Caco-2 (cell line): ENCODE data around the gene LGALS7B. TPM values are rescaled to one million over a fixed set of nuclear protein-coding genes. Genes with fewer than 3 reads are reported as not detected.
"Not testable (repeated sequence)": the region's sequence is repeated elsewhere in the genome, so short reads cannot be mapped to it uniquely, and the experiment has no call there.

ENCODE experiments used
- BruUV-seq: library from RNA; stranded (reverse); fragments of 400-500 nt; replicated peaks from 2 replicates; lab custom pipeline; 2021; lab: Mats Ljungman, UMichigan
- CTCF ChIA-PET: fragments of 300-600 bp; sonication (Branson Sonifier 250); formaldehyde crosslinking; loops from one replicate; lab custom pipeline; 2022; ENCODE audit warnings: antibody characterized with exemption; lab: Charles Lee
- POLR2A ChIA-PET: fragments of 300-600 bp; sonication (Branson Sonifier 250); formaldehyde crosslinking; loops from one replicate; lab custom pipeline; 2022; ENCODE audit warnings: antibody characterized with exemption; lab: Charles Lee
- DNase-seq, 2 experiments: peaks; one replicate each; pipeline versions ENCODE4 v3.0.0 to v3.0.0-alpha.2; 2020 to 2022
- H3K27me3 ChIP-seq: replicated peaks from 2 replicates; pipeline ENCODE4 v1.6.0; 2011; ENCODE audit warnings: low read length; ENCODE audit not compliant: control insufficient read depth, insufficient read depth
- H3K36me3 ChIP-seq: 2 replicates; pipeline ENCODE4 v1.5.1; 2011; ENCODE audit warnings: low read length; ENCODE audit not compliant: control insufficient read depth, insufficient read depth
- H3K4me1 ChIP-seq: fragments of 250-450 bp; sonication (Bioruptor Pico); 2 replicates; pipeline ENCODE4 v1.5.1; 2020; ENCODE audit warnings: mild to moderate bottlenecking
- H3K4me3 ChIP-seq: 2 replicates; pipeline ENCODE4 v1.5.1; 2011; ENCODE audit warnings: low read depth, mild to moderate bottlenecking, control low read depth, low read length
- H3K9me3 ChIP-seq: fragments of 250-450 bp; sonication (Bioruptor Pico); 2 replicates; pipeline ENCODE4 v1.5.1; 2020; ENCODE audit warnings: mild to moderate bottlenecking, moderate library complexity
- H3K27ac Mint-ChIP-seq: one replicate; pipeline ENCODE4 v1.8.0; 2022; ENCODE audit warnings: mixed read lengths; ENCODE audit not compliant: unreplicated experiment
- H3K27me3 Mint-ChIP-seq: one replicate; pipeline ENCODE4 v1.8.0; 2022; ENCODE audit warnings: mixed read lengths; ENCODE audit not compliant: insufficient read depth, unreplicated experiment
- H3K36me3 Mint-ChIP-seq: one replicate; pipeline ENCODE4 v1.8.0; 2022; ENCODE audit warnings: mild to moderate bottlenecking, mixed read lengths; ENCODE audit not compliant: insufficient read depth, unreplicated experiment
- H3K4me1 Mint-ChIP-seq: one replicate; pipeline ENCODE4 v1.8.0; 2022; ENCODE audit warnings: low read depth, mixed read lengths; ENCODE audit not compliant: unreplicated experiment
- H3K4me3 Mint-ChIP-seq: one replicate; pipeline ENCODE4 v1.8.0; 2022; ENCODE audit warnings: mild to moderate bottlenecking, moderate library complexity, mixed read lengths; ENCODE audit not compliant: unreplicated experiment
- H3K9me3 Mint-ChIP-seq: one replicate; pipeline ENCODE4 v1.8.0; 2022; ENCODE audit warnings: mixed read lengths; ENCODE audit not compliant: unreplicated experiment
- intact Hi-C: fragments of 100-400 bp; cut with micrococcal nuclease; formaldehyde crosslinking; loops from one replicate; pipeline ENCODE4 v1.10.0; 2022; ENCODE audit not compliant: unreplicated experiment
- total RNA-seq: library from RNA; stranded (reverse); gene quantifications from 2 replicates; pipeline ENCODE4 v1.2.3, GENCODE V29; 2022
- TF ChIP-seq, protein P1 (sequence below), 2 experiments: fragments of 200-600 bp in 1 of 2; IDR thresholded peaks; 1 replicate in 1 of 2; 2 replicates in 1 of 2; pipeline versions ENCODE4 v1.5.1 to v1.8.0; 2011 to 2022; ENCODE audit warnings: antibody characterized with exemption in 1 of 2, control low read depth in 1 of 2, inconsistent platforms in 1 of 2, low read depth in 1 of 2, low read length in 1 of 2, mild to moderate bottlenecking in 1 of 2, moderate library complexity in 1 of 2; ENCODE audit not compliant: insufficient read depth in 1 of 2, severe bottlenecking in 1 of 2, unreplicated experiment in 1 of 2

Gene LGALS7B
- total RNA-seq, 1 experiment from 2014 or later: not detected

DNA sequence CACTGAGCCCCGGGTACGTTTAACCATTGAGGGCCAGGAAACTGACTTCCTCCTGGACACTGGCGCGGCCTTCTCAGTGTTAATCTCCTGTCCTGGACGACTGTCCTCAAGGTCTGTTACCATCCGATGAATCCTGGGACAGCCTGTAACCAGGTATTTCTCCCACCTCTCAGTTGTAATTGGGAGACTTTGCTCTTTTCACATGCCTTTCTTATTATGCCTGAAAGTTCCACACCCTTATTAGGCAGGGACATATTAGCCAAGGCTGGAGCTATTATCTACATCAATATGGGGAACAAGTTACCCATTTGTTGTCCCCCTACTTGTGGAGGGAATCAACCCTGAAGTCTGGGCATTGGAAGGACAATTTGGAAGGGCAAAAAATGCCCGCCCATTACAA is 36.9 kb downstream of the LGALS7B start:
- peaks cover 34% of the 10 kb centered on the region for H3K4me1 ChIP-seq
- peaks cover 20% of the 10 kb centered on the region for H3K4me1 Mint-ChIP-seq
- BruUV-seq, H3K27me3 ChIP-seq, intact Hi-C loops, H3K9me3 Mint-ChIP-seq, H3K27me3 Mint-ChIP-seq, H3K9me3 ChIP-seq, H3K36me3 ChIP-seq, H3K27ac Mint-ChIP-seq, CTCF ChIA-PET, DNase-seq: not testable (repeated sequence)
- H3K36me3 Mint-ChIP-seq: peaks cover 84% of the 10 kb centered on the region
- H3K4me3 ChIP-seq: peak overlapping the region; percentile 7; the same call in 1 of the 2 replicates
- peak overlapping the region; percentile 33 for H3K4me3 Mint-ChIP-seq
- POLR2A ChIA-PET: interaction anchor here (0.6 kb wide), 1 partner anchor 23 kb away, joined by 3 read pairs; no protein-coding TSS in a partner anchor

DNA sequence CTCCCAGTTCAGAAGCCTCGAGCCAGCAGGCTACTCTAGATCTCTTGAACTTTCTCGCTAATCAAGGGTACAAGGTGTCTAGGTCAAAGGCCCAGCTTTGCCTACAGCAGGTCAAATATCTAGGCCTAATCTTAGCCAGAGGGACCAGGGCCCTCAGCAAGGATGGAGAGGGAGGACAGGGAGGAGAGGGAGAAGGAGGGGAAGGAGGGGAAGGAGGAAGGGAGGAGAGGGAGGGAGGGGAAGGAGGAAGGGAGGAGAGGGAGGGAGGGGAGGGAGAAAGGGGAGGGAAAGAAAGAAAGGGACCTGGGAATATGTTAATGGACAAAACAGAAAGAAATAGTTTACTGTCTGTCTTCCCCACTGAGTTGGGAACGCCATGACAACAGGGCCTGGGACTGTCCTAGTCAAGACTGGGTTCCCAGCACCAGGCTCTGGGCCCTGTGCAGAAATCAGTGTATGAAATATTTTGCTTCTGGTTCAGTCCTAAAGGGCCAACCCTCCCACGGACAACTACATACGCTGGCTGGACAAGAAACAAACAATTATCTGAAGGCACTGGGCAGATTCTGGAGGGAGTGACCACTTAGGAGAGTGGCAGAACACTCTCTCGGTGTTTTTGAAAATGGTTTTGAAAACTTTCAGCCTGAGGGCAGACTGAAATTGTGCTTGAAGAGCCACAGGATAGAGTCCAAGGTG is 38.0 kb downstream of the LGALS7B start:
- Mint-ChIP-seq H3K36me3 (peaks cover 87% of the 10 kb centered on the region), H3K4me3 (no peak overlapping the region), H3K4me1 (peaks cover 19% of the 10 kb centered on the region), H3K27me3 (no peaks in the 10 kb centered on the region), H3K9me3 (no peaks in the 10 kb centered on the region), H3K27ac (no peak overlapping the region)
- Histone ChIP-seq H3K4me3 (no peak overlapping the region), H3K9me3 (no peaks in the 10 kb centered on the region), H3K27me3 (no peaks in the 10 kb centered on the region), H3K36me3 (no peaks in the 10 kb centered on the region; the same call in none of the 2 replicates), H3K4me1 (peaks cover 26% of the 10 kb centered on the region; the same call in 1 of the 2 replicates)
- ChIA-PET POLR2A (interaction anchor here (0.6 kb wide), 1 partner anchor 22 kb away, joined by 3 read pairs; no protein-coding TSS in a partner anchor), CTCF (no interaction called here)
- DNase-seq: no peak
- intact Hi-C loops: no loop called here
- no TSS peak for BruUV-seq
- TF ChIP-seq, protein P1, sequence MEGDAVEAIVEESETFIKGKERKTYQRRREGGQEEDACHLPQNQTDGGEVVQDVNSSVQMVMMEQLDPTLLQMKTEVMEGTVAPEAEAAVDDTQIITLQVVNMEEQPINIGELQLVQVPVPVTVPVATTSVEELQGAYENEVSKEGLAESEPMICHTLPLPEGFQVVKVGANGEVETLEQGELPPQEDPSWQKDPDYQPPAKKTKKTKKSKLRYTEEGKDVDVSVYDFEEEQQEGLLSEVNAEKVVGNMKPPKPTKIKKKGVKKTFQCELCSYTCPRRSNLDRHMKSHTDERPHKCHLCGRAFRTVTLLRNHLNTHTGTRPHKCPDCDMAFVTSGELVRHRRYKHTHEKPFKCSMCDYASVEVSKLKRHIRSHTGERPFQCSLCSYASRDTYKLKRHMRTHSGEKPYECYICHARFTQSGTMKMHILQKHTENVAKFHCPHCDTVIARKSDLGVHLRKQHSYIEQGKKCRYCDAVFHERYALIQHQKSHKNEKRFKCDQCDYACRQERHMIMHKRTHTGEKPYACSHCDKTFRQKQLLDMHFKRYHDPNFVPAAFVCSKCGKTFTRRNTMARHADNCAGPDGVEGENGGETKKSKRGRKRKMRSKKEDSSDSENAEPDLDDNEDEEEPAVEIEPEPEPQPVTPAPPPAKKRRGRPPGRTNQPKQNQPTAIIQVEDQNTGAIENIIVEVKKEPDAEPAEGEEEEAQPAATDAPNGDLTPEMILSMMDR (IDR thresholded peaks at IDR 0.05; ENCODE audit: insufficient read depth in 1 of 2, low read depth in 1 of 2, low read length in 1 of 2, severe bottlenecking in 1 of 2, unreplicated experiment in 1 of 2): no peak

DNA sequence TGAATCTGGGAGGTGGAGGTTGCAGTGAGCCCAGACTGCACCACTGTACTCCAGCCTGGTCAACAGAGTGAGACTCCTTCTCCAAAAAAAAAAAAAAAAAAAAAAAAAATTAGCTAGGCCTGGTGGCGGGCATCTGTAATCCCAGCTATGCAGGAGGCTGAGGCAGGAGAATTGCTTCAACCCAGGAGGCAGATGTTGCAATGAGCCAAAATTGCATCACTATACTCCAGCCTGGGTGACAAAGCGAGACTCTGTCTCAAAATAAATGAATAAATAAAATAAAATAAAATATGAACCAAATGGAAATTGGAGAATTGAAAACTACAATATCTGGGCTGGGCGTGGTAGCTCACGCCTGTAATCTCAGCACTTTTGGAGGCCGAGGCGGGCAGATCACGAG is 40.2 kb downstream of the LGALS7B start:
- H3K9me3 ChIP-seq, H3K27ac Mint-ChIP-seq, H3K36me3 ChIP-seq, DNase-seq, BruUV-seq, H3K27me3 ChIP-seq, POLR2A ChIA-PET, H3K4me3 Mint-ChIP-seq, intact Hi-C loops, H3K4me3 ChIP-seq, CTCF ChIA-PET, H3K9me3 Mint-ChIP-seq, H3K27me3 Mint-ChIP-seq: not testable (repeated sequence)
- Mint-ChIP-seq H3K4me1 (peaks cover 13% of the 10 kb centered on the region), H3K36me3 (peaks cover 83% of the 10 kb centered on the region)
- H3K4me1 ChIP-seq: peaks cover 33% of the 10 kb centered on the region

DNA sequence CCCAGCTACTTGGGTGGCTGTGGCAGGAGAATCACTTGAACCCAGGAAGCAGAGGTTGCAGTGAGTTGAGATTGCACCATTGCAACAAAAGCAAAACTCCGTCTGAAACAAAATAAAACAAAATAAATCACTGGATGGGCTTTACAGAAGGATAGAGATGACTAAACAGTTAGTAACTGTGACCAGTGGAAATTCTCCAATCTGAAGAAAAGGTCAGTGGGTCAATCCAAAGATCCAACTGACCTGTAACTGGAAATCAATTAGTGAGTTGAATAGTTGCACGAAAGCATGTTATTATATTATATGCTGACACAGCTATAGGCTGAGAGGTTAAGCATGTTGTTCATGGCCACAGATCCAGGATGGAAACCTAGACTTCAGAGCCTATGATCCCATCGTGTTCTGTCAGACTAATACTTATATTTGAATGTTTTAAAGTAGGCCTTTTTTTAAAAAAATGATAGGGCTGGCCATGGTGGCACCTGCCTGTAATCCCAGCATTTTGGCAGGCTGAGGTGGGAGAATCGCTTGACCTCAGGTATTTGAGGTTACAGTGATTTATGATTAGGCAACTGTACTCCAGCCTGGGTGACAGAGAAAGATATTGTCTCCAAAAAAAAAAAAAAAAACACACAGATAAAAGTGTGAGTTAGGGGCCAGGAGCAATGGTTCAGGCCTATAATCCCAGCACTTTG is 41.2 kb downstream of the LGALS7B start:
- intact Hi-C loops: loop anchor here (2.0 kb wide), 1 partner anchor 101 kb away; the partner anchor contains the start of genes MRPS12 and SARS2
- ChIA-PET CTCF (no interaction called here), POLR2A (interaction anchor here (0.6 to 3.1 kb wide), 3 partner anchors 8 to 183 kb away, joined by 3 to 33 read pairs (median 3); partner anchors contain the start of gene ACTN4)
- no peak for DNase-seq
- no peaks in the 10 kb centered on the region for H3K27me3 ChIP-seq
- Mint-ChIP-seq H3K4me3 (peak overlapping the region; percentile 71), H3K27me3 (no peaks in the 10 kb centered on the region), H3K9me3 (no peaks in the 10 kb centered on the region), H3K4me1 (peaks cover 13% of the 10 kb centered on the region), H3K36me3 (peaks cover 85% of the 10 kb centered on the region), H3K27ac (peak overlapping the region; percentile 97)
- no peaks in the 10 kb centered on the region for H3K9me3 ChIP-seq
- no TSS peak for BruUV-seq
- TF ChIP-seq, protein P1 (IDR thresholded peaks at IDR 0.05; ENCODE audit: insufficient read depth in 1 of 2, low read depth in 1 of 2, low read length in 1 of 2, severe bottlenecking in 1 of 2, unreplicated experiment in 1 of 2): no peak
- no peaks in the 10 kb centered on the region; the same call in none of the 2 replicates for H3K36me3 ChIP-seq
- peaks cover 32% of the 10 kb centered on the region for H3K4me1 ChIP-seq
- H3K4me3 ChIP-seq: peak overlapping the region; percentile 72
